Left lung (tissue), 14 donors: ENCODE results near the gene KRT72. TPM values are rescaled to one million over a fixed set of nuclear protein-coding genes. Genes with fewer than 3 reads are reported as not detected.
A peak's percentile ranks its signal among the peaks of the same experiment; 100 is the strongest.

Source experiments
- ATAC-seq: fragments of 200-7000 bp; cut with Tn5 transposase; one replicate; pipeline ENCODE4 v1.9.1; 2020; ENCODE audit warnings: moderate library complexity
- DNase-seq, 4 donors: peaks; one replicate each; pipeline ENCODE4 v3.0.0-alpha.2; 2013 to 2020
- H3K27ac ChIP-seq, 2 donors: fragments of 200-600 bp; sonication (generic) in 1 of 2; one replicate each; pipeline versions ENCODE4 v1.5.0 to v1.8.0; 2020 to 2021
- H3K27me3 ChIP-seq, 2 donors: fragments of 200-600 bp; sonication (generic) in 1 of 2; one replicate each; pipeline versions ENCODE4 v1.5.0 to v1.8.0; 2020 to 2021
- H3K36me3 ChIP-seq, 2 donors: fragments of 200-600 bp; sonication (generic) in 1 of 2; one replicate each; pipeline versions ENCODE4 v1.5.0 to v1.8.0; 2020 to 2021
- H3K4me1 ChIP-seq, 2 donors: fragments of 200-600 bp; one replicate each; pipeline ENCODE4 v1.8.0; 2021
- H3K4me3 ChIP-seq, 2 donors: fragments of 200-600 bp; sonication (generic) in 1 of 2; one replicate each; pipeline versions ENCODE4 v1.5.0 to v1.8.0; 2020 to 2021; ENCODE audit warnings: mild to moderate bottlenecking in 1 of 2
- H3K9me3 ChIP-seq, 2 donors: fragments of 200-600 bp; sonication (generic) in 1 of 2; one replicate each; pipeline versions ENCODE4 v1.5.0 to v1.8.0; 2020 to 2021
- intact Hi-C, 2 donors: fragments of 100-400 bp; cut with DNase I; formaldehyde crosslinking; loops; one replicate each; pipeline versions ENCODE4 v1.11.2 to v1.14.2; 2022
- long read RNA-seq, 12 donors: library from polyadenylated mRNA in 2 of 12; unstranded in 2 of 12; transcript quantifications; one replicate each; pipeline ENCODE4 v2.0.0 and lab custom pipeline, GENCODE V29; 2019 to 2026
- polyA plus RNA-seq, 6 donors: library from polyadenylated mRNA; unstranded; fragments of 120-200 nt; gene quantifications; one replicate each; pipeline ENCODE4 v1.2.1, GENCODE V29; 2013; ENCODE audit not compliant: insufficient read length in 6 of 6
- total RNA-seq, 2 donors: library from RNA; stranded (reverse); fragmentation: NEBNext Ultra II Directional; extraction: Animal tissue kit (Norgen Biotek cat#: 25700); gene quantifications; one replicate each; pipeline ENCODE4 v1.2.1, GENCODE V29; 2021
- TF ChIP-seq, protein P1 (sequence below), 2 donors: fragments of 200-600 bp; sonication (generic) in 1 of 2; IDR thresholded peaks; one replicate each; pipeline versions ENCODE4 v1.5.0 to v1.8.0; 2021; ENCODE audit warnings: antibody characterized with exemption in 2 of 2
- donor health status: DM: no; HTN: yes; CAD: no.
- donor health status: DM: no; HTN: no; CAD: no.

KRT72 gene
- total RNA-seq (not detected), polyA plus RNA-seq (under 1 TPM; 0.08 to 0.30 (median 0.21) TPM)
- long read RNA-seq, donor 1 = 0 reads
- long read RNA-seq, donor 2 = 0 reads
- long read RNA-seq, donor 3 = 0 reads
- long read RNA-seq, donor 4 = 0 reads
- long read RNA-seq, donor 5 = 0 reads
- long read RNA-seq, donor 6 = 0 reads
- long read RNA-seq, donor 7 = 0 reads
- long read RNA-seq, donor 8 = 0 reads
- long read RNA-seq, donor 9 = 0 reads
- long read RNA-seq, donor 10 = 0 reads
- long read RNA-seq, donor 11 = 0 reads
- long read RNA-seq, donor 12 = 0 reads

GRCh38 chr12:52600941-52601481 is at the start of gene KRT72:
Gene KRT72 (minus strand): TSS chr12:52601463. CDS start chr12:52601452, 11 bp downstream.
- TF ChIP-seq, protein P1, sequence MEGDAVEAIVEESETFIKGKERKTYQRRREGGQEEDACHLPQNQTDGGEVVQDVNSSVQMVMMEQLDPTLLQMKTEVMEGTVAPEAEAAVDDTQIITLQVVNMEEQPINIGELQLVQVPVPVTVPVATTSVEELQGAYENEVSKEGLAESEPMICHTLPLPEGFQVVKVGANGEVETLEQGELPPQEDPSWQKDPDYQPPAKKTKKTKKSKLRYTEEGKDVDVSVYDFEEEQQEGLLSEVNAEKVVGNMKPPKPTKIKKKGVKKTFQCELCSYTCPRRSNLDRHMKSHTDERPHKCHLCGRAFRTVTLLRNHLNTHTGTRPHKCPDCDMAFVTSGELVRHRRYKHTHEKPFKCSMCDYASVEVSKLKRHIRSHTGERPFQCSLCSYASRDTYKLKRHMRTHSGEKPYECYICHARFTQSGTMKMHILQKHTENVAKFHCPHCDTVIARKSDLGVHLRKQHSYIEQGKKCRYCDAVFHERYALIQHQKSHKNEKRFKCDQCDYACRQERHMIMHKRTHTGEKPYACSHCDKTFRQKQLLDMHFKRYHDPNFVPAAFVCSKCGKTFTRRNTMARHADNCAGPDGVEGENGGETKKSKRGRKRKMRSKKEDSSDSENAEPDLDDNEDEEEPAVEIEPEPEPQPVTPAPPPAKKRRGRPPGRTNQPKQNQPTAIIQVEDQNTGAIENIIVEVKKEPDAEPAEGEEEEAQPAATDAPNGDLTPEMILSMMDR (IDR thresholded peaks at IDR 0.05) = no peak
- Histone ChIP-seq H3K36me3 (no peaks in the 10 kb centered on the region), H3K4me3 (no peak within 1 kb of the TSS), H3K9me3 (no peaks in the 10 kb centered on the region), H3K4me1 (no peaks in the 10 kb centered on the region), H3K27me3 (peaks cover 27 to 80% of the 10 kb centered on the region in 2 donors), H3K27ac (no peak within 1 kb of the TSS)
- intact Hi-C loops = no loop called here
- no peak for ATAC-seq
- peak in 1 of 4 donors; percentile 73 for DNase-seq

DNA sequence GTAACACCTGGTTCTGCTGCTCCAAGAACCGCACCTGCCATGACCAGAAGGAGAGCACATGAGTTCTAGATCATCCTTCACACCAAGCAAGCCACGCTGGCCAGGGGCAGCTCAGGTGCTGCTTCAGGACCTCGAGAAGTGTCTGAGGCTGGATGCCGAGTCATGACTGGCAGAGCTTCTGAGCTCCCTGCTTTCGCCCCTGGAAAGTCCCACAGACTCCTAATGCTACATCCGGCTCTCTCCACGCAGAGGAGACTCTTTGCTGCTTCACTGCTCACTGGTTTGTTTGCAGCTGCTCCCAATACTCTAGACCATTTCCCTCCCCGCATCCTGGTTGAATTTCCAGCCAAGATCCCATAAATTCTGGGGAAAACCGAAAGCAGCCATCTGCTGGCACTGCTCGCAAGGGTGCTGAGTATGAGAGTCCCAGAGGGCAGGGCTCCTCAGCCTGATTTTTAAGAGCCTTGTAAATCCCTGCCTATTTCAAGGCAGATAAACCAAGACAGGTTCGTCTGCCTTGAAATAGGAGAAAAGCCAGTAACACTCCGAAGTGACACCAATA is 49.3 kb upstream of the KRT72 start:
- no peaks in the 10 kb centered on the region for H3K36me3 ChIP-seq
- TF ChIP-seq, protein P1 (IDR thresholded peaks at IDR 0.05) = no peak
- no peaks in the 10 kb centered on the region for H3K9me3 ChIP-seq
- no peak for ATAC-seq
- H3K4me1 ChIP-seq = no peaks in the 10 kb centered on the region
- intact Hi-C loops = no loop called here
- no peak for DNase-seq
- no peak overlapping the region for H3K27ac ChIP-seq
- no peak overlapping the region for H3K4me3 ChIP-seq
- peaks cover 0 to 41% of the 10 kb centered on the region in 2 donors for H3K27me3 ChIP-seq

GRCh38 chr12:52649066-52649465 is 47.8 kb upstream of the KRT72 start:
- no peaks in the 10 kb centered on the region for H3K4me1 ChIP-seq
- no peak for ATAC-seq
- TF ChIP-seq, protein P1 (IDR thresholded peaks at IDR 0.05) = no peak
- intact Hi-C loops = no loop called here
- H3K4me3 ChIP-seq = no peak overlapping the region
- DNase-seq = no peak
- peaks cover 0 to 34% of the 10 kb centered on the region in 2 donors for H3K27me3 ChIP-seq
- no peak overlapping the region for H3K27ac ChIP-seq
- H3K36me3 ChIP-seq = no peaks in the 10 kb centered on the region
- H3K9me3 ChIP-seq = no peaks in the 10 kb centered on the region

GRCh38 chr12:52648012-52648550 is 46.8 kb upstream of the KRT72 start:
- Histone ChIP-seq H3K9me3 (no peaks in the 10 kb centered on the region), H3K27me3 (peaks cover 0 to 33% of the 10 kb centered on the region in 2 donors), H3K4me3 (no peak overlapping the region), H3K4me1 (no peaks in the 10 kb centered on the region), H3K36me3 (no peaks in the 10 kb centered on the region), H3K27ac (no peak overlapping the region)
- ATAC-seq = no peak
- TF ChIP-seq, protein P1 (IDR thresholded peaks at IDR 0.05) = no peak
- intact Hi-C loops = no loop called here
- no peak for DNase-seq

- TF ChIP-seq, protein P1 (IDR thresholded peaks at IDR 0.05) = no peak
- Histone ChIP-seq H3K27ac (no peak overlapping the region), H3K9me3 (no peaks in the 10 kb centered on the region), H3K36me3 (no peaks in the 10 kb centered on the region), H3K27me3 (peaks cover 0 to 28% of the 10 kb centered on the region in 2 donors), H3K4me3 (no peak overlapping the region), H3K4me1 (no peaks in the 10 kb centered on the region)
- DNase-seq (no peak), ATAC-seq (no peak)
- intact Hi-C loops = no loop called here
Observed at GRCh38 chr12:52647601-52648000, 46.3 kb upstream of the KRT72 start.
